Measurements from ENCODE around the gene PHOX2A.

PHOX2A gene

DNA sequence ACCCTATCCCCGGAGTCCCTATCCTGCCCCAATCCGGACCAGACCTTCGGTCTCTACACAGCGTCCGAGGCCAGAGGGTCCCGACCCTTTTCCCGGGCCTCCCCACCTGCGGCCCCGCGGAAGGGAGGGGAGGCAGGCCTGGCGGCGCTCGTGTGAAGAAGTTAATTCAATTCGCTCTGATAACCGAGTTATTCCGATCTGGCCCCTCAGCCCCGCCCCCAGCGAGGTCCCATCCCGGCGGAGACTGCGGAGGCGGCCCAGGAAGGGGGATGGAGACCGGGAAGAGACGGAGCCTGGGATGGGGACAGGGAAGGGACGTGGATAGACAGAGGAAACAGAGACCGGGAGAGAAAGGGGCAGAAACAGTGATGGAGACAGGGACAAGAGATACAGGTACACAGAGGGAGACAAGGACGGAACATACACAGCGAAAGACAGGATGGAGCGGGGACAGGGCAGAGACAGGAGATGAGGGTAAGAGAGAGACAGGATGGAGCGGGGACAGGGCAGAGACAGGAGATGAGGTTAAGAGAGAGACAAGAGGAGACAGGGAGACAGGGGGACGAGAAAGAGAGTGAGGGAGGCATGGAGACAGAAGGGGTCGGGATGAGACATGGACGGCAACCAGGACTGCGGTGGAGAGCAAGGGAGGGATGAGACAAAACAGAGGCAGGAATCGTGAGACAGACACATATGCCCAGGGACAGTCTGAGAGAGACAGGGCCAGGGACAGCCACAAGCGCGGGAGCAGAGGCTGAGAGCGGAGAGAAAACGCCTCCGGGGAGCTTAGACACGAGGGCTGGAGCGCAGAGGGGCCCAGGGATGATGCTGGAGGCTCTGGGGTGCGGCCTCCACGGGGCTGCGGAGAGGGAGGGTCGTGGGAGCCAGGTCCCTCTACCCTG is 636 bp upstream of the PHOX2A start:
- Histone ChIP-seq H3K27ac (ENCODE audit: low read depth, low read length) (no peak overlapping the region), H4K20me1 (ENCODE audit: control insufficient read depth, insufficient read depth, low read depth, low read length) (no peaks in the 10 kb centered on the region), H3K27me3 (ENCODE audit: control insufficient read depth, low read length) (peaks cover 54% of the 10 kb centered on the region), H3K4me1 (ENCODE audit: control insufficient read depth, low read length) (no peaks in the 10 kb centered on the region), H3K79me2 (ENCODE audit: control insufficient read depth, low read length) (no peaks in the 10 kb centered on the region), H3K4me3 (ENCODE audit: low read length) (no peak overlapping the region), H3F3A (ENCODE audit: control insufficient read depth, insufficient read depth) (no peaks in the 10 kb centered on the region), H3K4me2 (ENCODE audit: low read length) (no peak overlapping the region), H3K9me3 (ENCODE audit: control insufficient read depth, insufficient read depth, low read length) (no peaks in the 10 kb centered on the region), H3K9me2 (replicated peaks; ENCODE audit: control insufficient read depth, low read length) (no peaks in the 10 kb centered on the region), H3K36me3 (ENCODE audit: control insufficient read depth, low read length) (no peaks in the 10 kb centered on the region)
- no peak for TF ChIP-seq EZH2phosphoT487 (IDR thresholded peaks at IDR 0.05; ENCODE audit: borderline replicate concordance, low read length)
- TF ChIP-seq CTCF (IDR thresholded peaks at IDR 0.05; ENCODE audit: low read depth, low read length, poor library complexity, severe bottlenecking): no peak

- Histone ChIP-seq H3K4me1 (ENCODE audit: control insufficient read depth, low read length) (peaks cover 3% of the 10 kb centered on the region; the same call in 1 of the 2 replicates), H3K9me3 (ENCODE audit: control insufficient read depth, insufficient read depth, low read length) (no peaks in the 10 kb centered on the region), H3K4me3 (ENCODE audit: low read length) (no peak overlapping the region), H3K79me2 (ENCODE audit: control insufficient read depth, low read length) (no peaks in the 10 kb centered on the region), H3K4me2 (ENCODE audit: low read length) (no peak overlapping the region), H4K20me1 (ENCODE audit: control insufficient read depth, insufficient read depth, low read depth, low read length) (peaks cover 7% of the 10 kb centered on the region; the same call in 1 of the 2 replicates), H3K9me2 (replicated peaks; ENCODE audit: control insufficient read depth, low read length) (no peaks in the 10 kb centered on the region), H3F3A (ENCODE audit: control insufficient read depth, insufficient read depth) (no peaks in the 10 kb centered on the region), H3K27ac (ENCODE audit: low read depth, low read length) (no peak overlapping the region), H3K36me3 (ENCODE audit: control insufficient read depth, low read length) (peaks cover 4% of the 10 kb centered on the region), H3K27me3 (ENCODE audit: control insufficient read depth, low read length) (peaks cover 61% of the 10 kb centered on the region)
- no peak for TF ChIP-seq CTCF (IDR thresholded peaks at IDR 0.05; ENCODE audit: low read depth, low read length, poor library complexity, severe bottlenecking)
- no peak for TF ChIP-seq EZH2phosphoT487 (IDR thresholded peaks at IDR 0.05; ENCODE audit: borderline replicate concordance, low read length)
Measured at GRCh38 chr11:72243173-72244059, 560 bp downstream of the PHOX2A start.

DNA sequence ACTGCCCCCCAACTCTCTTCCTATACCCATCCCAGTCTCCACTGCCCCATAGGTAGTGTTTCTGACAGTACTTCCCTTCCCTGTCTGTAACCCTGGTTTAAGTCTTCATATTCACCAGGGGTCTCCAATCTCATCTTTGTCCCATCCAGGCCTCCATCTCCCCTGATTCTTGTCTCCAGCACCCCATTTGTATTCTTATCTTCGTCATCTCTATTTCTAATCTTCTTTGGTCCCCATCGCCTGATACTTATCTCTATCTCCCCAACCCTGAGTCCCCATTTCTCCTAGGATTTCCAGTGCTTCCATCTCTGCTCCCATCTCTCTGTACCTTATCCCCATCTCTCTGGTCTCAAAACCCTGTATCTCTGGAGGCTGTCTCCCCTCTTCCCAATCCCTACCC is 1.8 kb downstream of the PHOX2A start:
- Histone ChIP-seq H3K27ac (ENCODE audit: low read depth, low read length) (no peak overlapping the region), H3K36me3 (ENCODE audit: control insufficient read depth, low read length) (peaks cover 17% of the 10 kb centered on the region), H3K4me1 (ENCODE audit: control insufficient read depth, low read length) (peaks cover 3% of the 10 kb centered on the region; the same call in 1 of the 2 replicates), H3K79me2 (ENCODE audit: control insufficient read depth, low read length) (no peaks in the 10 kb centered on the region), H3K4me3 (ENCODE audit: low read length) (no peak overlapping the region), H3K9me2 (replicated peaks; ENCODE audit: control insufficient read depth, low read length) (no peaks in the 10 kb centered on the region), H4K20me1 (ENCODE audit: control insufficient read depth, insufficient read depth, low read depth, low read length) (peaks cover 9% of the 10 kb centered on the region; the same call in 1 of the 2 replicates), H3K27me3 (ENCODE audit: control insufficient read depth, low read length) (peaks cover 57% of the 10 kb centered on the region), H3F3A (ENCODE audit: control insufficient read depth, insufficient read depth) (no peaks in the 10 kb centered on the region), H3K9me3 (ENCODE audit: control insufficient read depth, insufficient read depth, low read length) (no peaks in the 10 kb centered on the region), H3K4me2 (ENCODE audit: low read length) (no peak overlapping the region)
- TF ChIP-seq EZH2phosphoT487 (IDR thresholded peaks at IDR 0.05; ENCODE audit: borderline replicate concordance, low read length) (no peak), CTCF (IDR thresholded peaks at IDR 0.05; ENCODE audit: low read depth, low read length, poor library complexity, severe bottlenecking) (no peak)
